ENCODE results near the gene TMEM52.

DNA sequence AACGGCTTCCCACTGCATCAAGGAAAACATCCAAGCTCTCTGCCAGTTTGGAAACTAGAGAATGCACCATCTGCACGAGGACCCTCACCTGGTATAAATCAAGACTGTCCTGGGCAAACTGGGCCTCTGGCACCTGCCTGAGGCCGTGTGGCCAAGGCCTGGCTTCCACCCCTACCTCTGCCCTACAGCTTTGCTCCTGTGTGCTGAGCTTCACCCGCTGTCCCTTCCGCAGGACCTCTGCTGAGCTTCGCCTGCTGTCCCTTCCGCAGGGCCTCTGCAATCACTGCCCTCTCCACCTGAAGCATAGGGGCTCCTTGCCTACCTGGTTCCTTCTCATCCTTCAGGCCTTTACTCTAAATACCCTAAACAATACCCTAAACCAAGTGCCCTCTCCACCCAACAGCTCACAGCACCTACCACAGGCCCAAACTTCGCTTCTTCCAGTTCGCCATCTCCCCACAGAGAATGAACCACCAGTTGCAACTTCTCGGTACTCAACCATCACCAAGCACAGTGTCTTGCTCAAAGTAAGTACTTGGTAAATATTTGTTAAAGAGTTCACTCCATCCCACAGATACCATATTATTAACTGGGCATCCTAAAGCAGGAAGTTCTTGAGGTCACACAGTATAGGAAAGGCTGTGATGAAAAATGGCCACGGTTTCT, 46.6 kb downstream of the TMEM52 start:
- TF ChIP-seq POLR2A (IDR thresholded peaks at IDR 0.05), result no peak
- TF ChIP-seq CTCF (IDR thresholded peaks at IDR 0.05), result no peak
